ENCODE results near the gene MTX1.

The MTX1 gene

GRCh38 chr1:155261852-155262673 lies 53.6 kb downstream of the MTX1 start, which contains the start of gene SCAMP3:
TSS of gene SCAMP3 (minus strand) at chr1:155262360. CDS start at chr1:155262151, 209 bp downstream.
- peak; percentile 97 for DNase-seq (ENCODE audit: low spot score)

- DNase-seq (ENCODE audit: low spot score) = no peak
These were observed 54.6 kb downstream of the MTX1 start for GRCh38 chr1:155263067-155263466.

All from SW480 (cell line).